GM12878 (cell line): ENCODE results near the gene C11orf98.

Experiments used
- ETV6 ChIP-seq, 2 experiments: fragments of 450-650 bp in 1 of 2; IDR thresholded peaks in 1 of 2; conservative IDR thresholded peaks in 1 of 2; 2 replicates each; pipeline ENCODE4 v1.6.1; 2014; ENCODE audit warnings: antibody characterized with exemption in 1 of 2, borderline replicate concordance in 1 of 2, low read depth in 1 of 2, mild to moderate bottlenecking in 1 of 2, moderate library complexity in 1 of 2
- SIX5 ChIP-seq: IDR thresholded peaks from 2 replicates; pipeline ENCODE4 v1.6.1; 2011; ENCODE audit warnings: mild to moderate bottlenecking, low read depth, low read length, moderate library complexity; ENCODE audit not compliant: severe bottlenecking
- TF ChIP-seq, protein P1 (sequence below), 3 experiments: IDR thresholded peaks in 2 of 3; conservative IDR thresholded peaks in 1 of 3; 2 replicates each; pipeline ENCODE4 v1.5.1; 2011; ENCODE audit warnings: low read depth in 3 of 3, low read length in 3 of 3, mild to moderate bottlenecking in 3 of 3, control low read depth in 2 of 3, moderate library complexity in 2 of 3, inconsistent platforms in 1 of 3, mixed read lengths in 1 of 3; ENCODE audit not compliant: control insufficient read depth in 2 of 3, insufficient read depth in 1 of 3; ENCODE audit errors: extremely low read depth in 1 of 3
- TF ChIP-seq, protein P2 (sequence below): IDR thresholded peaks from 2 replicates; pipeline ENCODE4 v1.6.1; 2012; ENCODE audit warnings: low read depth, low read length, improper control_type of control experiment

DNA sequence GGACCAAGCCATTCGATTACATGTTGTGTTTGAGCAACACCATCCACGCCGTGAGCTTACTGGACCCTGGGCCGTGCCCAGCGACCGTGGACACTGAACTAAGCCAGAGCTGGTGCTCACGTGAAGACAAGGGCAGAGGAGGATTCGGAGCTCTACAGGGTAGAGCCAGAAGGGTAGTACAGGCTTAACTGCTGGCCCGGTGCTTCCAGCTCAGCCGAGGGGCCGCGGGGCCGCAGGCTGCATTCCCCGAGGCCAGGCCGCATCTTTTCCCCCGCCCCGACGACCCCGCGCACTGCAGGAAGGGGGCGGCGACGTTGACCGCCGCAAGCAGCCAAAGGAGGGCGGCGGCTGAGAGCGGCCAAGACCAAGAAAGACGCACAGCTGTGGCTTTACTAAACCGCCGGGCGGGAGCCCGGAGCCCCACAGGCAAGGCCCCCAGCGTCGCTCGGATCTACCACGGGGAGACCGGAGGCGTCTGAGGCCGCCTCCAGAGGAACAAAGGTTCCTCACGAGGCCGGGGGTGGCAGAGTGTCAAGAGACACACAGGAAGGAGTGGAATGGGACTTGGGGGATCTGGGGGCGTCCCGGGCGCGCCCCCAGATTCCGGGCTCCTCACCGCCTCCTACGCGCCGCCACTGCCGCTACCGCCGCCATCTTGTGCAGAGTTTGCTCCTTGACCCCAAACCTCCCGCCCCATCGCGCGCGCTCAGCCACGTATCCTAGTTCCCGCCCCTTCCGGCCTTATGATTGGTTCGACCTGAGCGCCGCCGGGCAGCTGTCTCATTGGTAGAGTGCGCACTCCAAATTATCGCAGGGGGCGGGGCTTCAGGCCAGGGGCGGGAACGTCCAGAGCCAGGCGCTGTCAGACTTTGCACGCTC, 18.8 kb downstream of the C11orf98 start, which contains the start of gene GANAB:
- TF ChIP-seq, protein P1, sequence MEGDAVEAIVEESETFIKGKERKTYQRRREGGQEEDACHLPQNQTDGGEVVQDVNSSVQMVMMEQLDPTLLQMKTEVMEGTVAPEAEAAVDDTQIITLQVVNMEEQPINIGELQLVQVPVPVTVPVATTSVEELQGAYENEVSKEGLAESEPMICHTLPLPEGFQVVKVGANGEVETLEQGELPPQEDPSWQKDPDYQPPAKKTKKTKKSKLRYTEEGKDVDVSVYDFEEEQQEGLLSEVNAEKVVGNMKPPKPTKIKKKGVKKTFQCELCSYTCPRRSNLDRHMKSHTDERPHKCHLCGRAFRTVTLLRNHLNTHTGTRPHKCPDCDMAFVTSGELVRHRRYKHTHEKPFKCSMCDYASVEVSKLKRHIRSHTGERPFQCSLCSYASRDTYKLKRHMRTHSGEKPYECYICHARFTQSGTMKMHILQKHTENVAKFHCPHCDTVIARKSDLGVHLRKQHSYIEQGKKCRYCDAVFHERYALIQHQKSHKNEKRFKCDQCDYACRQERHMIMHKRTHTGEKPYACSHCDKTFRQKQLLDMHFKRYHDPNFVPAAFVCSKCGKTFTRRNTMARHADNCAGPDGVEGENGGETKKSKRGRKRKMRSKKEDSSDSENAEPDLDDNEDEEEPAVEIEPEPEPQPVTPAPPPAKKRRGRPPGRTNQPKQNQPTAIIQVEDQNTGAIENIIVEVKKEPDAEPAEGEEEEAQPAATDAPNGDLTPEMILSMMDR (IDR thresholded peaks at IDR 0.05 in 2 of 3, conservative IDR thresholded peaks at IDR 0.05 in 1 of 3; ENCODE audit: control insufficient read depth in 2 of 3, extremely low read depth in 1 of 3, insufficient read depth in 1 of 3, low read depth in 3 of 3, low read length in 3 of 3) = no peak
- no peak for TF ChIP-seq ETV6 (conservative IDR thresholded peaks at IDR 0.05 in 1 of 2, IDR thresholded peaks at IDR 0.05 in 1 of 2; ENCODE audit: borderline replicate concordance in 1 of 2, low read depth in 1 of 2)
- no peak for TF ChIP-seq SIX5
- TF ChIP-seq, protein P2, sequence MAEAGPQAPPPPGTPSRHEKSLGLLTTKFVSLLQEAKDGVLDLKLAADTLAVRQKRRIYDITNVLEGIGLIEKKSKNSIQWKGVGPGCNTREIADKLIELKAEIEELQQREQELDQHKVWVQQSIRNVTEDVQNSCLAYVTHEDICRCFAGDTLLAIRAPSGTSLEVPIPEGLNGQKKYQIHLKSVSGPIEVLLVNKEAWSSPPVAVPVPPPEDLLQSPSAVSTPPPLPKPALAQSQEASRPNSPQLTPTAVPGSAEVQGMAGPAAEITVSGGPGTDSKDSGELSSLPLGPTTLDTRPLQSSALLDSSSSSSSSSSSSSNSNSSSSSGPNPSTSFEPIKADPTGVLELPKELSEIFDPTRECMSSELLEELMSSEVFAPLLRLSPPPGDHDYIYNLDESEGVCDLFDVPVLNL = peak; percentile 72
